HG03520 (cell line): ENCODE results near the gene SLC44A5.
"Not testable (repeated sequence)": the region's sequence is repeated elsewhere in the genome, so short reads cannot be mapped to it uniquely, and the experiment has no call there.

ENCODE experiments used
- ATAC-seq: cut with Tn5 transposase; IDR thresholded peaks from one replicate; pipeline ENCODE4 v1.9.1; 2021; ENCODE audit warnings: mild to moderate bottlenecking, moderate library complexity; ENCODE audit not compliant: unreplicated experiment

SLC44A5 gene

GRCh38 chr1:75528001-75528400, 82.9 kb downstream of the SLC44A5 start:
- no peak for ATAC-seq

GRCh38 chr1:75522389-75522788, 88.5 kb downstream of the SLC44A5 start:
- no peak for ATAC-seq

GRCh38 chr1:75521658-75522057, 89.3 kb downstream of the SLC44A5 start:
- no peak for ATAC-seq

- no peak for ATAC-seq
Measured at GRCh38 chr1:75520862-75521475, 89.9 kb downstream of the SLC44A5 start.

- no peak for ATAC-seq
Measured at GRCh38 chr1:75519651-75520427, 91.1 kb downstream of the SLC44A5 start.

- no peak for ATAC-seq
Measured at GRCh38 chr1:75518686-75519085, 92.2 kb downstream of the SLC44A5 start.

- ATAC-seq, result no peak
Measured at GRCh38 chr1:75514270-75514669, 96.6 kb downstream of the SLC44A5 start.

- ATAC-seq, result no peak
Measured at GRCh38 chr1:75506976-75507375, 103.9 kb downstream of the SLC44A5 start.

GRCh38 chr1:75503221-75503974, 107.5 kb downstream of the SLC44A5 start:
- ATAC-seq, result no peak

GRCh38 chr1:75502776-75503175, 108.1 kb downstream of the SLC44A5 start:
- ATAC-seq, result no peak

GRCh38 chr1:75501577-75502295, 109.2 kb downstream of the SLC44A5 start:
- no peak for ATAC-seq

GRCh38 chr1:75492011-75492410, 118.9 kb downstream of the SLC44A5 start:
- ATAC-seq, result no peak

GRCh38 chr1:75487399-75487798, 123.5 kb downstream of the SLC44A5 start:
- no peak for ATAC-seq

GRCh38 chr1:75484789-75485188, 126.1 kb downstream of the SLC44A5 start:
- ATAC-seq, result no peak

GRCh38 chr1:75482951-75483350, 128.0 kb downstream of the SLC44A5 start:
- ATAC-seq, result no peak

- not testable (repeated sequence) for ATAC-seq
Measured at GRCh38 chr1:75476486-75476885, 134.4 kb downstream of the SLC44A5 start.

- ATAC-seq, result no peak
Measured at GRCh38 chr1:75475696-75476095, 135.2 kb downstream of the SLC44A5 start.

- no peak for ATAC-seq
Measured at GRCh38 chr1:75472971-75473603, 137.8 kb downstream of the SLC44A5 start.

GRCh38 chr1:75472089-75472970, 138.6 kb downstream of the SLC44A5 start:
- no peak for ATAC-seq

- ATAC-seq, result no peak
Measured at GRCh38 chr1:75471252-75471651, 139.7 kb downstream of the SLC44A5 start.
